Measurements from ENCODE around the gene PALS1.

DNA sequence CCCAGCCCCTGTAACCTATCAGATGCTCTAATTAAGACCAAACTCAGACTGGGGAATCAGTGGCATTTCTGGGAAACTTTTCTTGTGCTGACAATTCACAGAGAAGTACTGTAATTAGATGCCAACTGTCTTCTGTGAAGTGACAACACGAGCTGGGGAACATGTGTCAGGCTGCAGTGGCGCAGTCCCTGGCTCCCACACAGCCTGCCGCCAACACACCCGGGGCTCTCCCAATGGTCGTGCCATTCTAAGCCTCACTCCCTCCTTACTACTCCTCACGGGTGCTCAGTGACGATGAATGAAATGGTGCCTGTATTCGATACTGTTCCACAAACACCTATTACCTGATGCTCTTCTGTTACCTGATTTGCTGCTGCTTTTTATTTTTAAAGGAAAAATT lies 33.4 kb upstream of the PALS1 start:
- TF ChIP-seq, protein P1, sequence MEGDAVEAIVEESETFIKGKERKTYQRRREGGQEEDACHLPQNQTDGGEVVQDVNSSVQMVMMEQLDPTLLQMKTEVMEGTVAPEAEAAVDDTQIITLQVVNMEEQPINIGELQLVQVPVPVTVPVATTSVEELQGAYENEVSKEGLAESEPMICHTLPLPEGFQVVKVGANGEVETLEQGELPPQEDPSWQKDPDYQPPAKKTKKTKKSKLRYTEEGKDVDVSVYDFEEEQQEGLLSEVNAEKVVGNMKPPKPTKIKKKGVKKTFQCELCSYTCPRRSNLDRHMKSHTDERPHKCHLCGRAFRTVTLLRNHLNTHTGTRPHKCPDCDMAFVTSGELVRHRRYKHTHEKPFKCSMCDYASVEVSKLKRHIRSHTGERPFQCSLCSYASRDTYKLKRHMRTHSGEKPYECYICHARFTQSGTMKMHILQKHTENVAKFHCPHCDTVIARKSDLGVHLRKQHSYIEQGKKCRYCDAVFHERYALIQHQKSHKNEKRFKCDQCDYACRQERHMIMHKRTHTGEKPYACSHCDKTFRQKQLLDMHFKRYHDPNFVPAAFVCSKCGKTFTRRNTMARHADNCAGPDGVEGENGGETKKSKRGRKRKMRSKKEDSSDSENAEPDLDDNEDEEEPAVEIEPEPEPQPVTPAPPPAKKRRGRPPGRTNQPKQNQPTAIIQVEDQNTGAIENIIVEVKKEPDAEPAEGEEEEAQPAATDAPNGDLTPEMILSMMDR (IDR thresholded peaks at IDR 0.05; ENCODE audit: low read depth, low read length) = no peak
- no peak for TF ChIP-seq POLR2A (IDR thresholded peaks at IDR 0.05; ENCODE audit: extremely low read depth, insufficient read length)
- TF ChIP-seq, protein P2, sequence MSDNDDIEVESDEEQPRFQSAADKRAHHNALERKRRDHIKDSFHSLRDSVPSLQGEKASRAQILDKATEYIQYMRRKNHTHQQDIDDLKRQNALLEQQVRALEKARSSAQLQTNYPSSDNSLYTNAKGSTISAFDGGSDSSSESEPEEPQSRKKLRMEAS (IDR thresholded peaks at IDR 0.05; ENCODE audit: low read depth, low read length) = no peak

Measured in NB4 (cell line).